MM.1S (cell line): Measurements from ENCODE around the gene TIMM9.
A peak's percentile ranks its signal among the peaks of the same experiment; 100 is the strongest.
"Not testable (repeated sequence)": the region's sequence is repeated elsewhere in the genome, so short reads cannot be mapped to it uniquely, and the experiment has no call there.

Source experiments
- DNase-seq: peaks from one replicate; pipeline ENCODE4 v3.0.0-alpha.2; 2015
- H2AFZ ChIP-seq: fragments of 300-600 bp; sonication (generic); 2 replicates; pipeline ENCODE4 v1.6.0; 2016; ENCODE audit warnings: antibody characterized with exemption, low read length
- H3F3A ChIP-seq: fragments of 300-600 bp; sonication (generic); 2 replicates; pipeline ENCODE4 v1.6.1; 2016; ENCODE audit warnings: mild to moderate bottlenecking, antibody characterized with exemption, low read length, moderate library complexity, mixed read lengths; ENCODE audit not compliant: insufficient read depth
- H3K27ac ChIP-seq: fragments of 300-600 bp; sonication (generic); 2 replicates; pipeline ENCODE4 v1.5.1; 2016; ENCODE audit warnings: mild to moderate bottlenecking, low read length
- H3K27me3 ChIP-seq: fragments of 300-600 bp; sonication (generic); replicated peaks from 2 replicates; pipeline ENCODE4 v1.6.0; 2016; ENCODE audit warnings: low read length; ENCODE audit not compliant: insufficient read depth
- H3K36me3 ChIP-seq: fragments of 300-600 bp; sonication (generic); replicated peaks from 2 replicates; pipeline ENCODE4 v1.6.1; 2016; ENCODE audit warnings: mild to moderate bottlenecking, low read length, mixed read lengths; ENCODE audit not compliant: insufficient read depth
- H3K4me1 ChIP-seq: fragments of 300-600 bp; sonication (generic); 2 replicates; pipeline ENCODE4 v1.6.1; 2016; ENCODE audit warnings: low read length, mixed read lengths
- H3K4me2 ChIP-seq: fragments of 300-600 bp; sonication (generic); 2 replicates; pipeline ENCODE4 v1.6.0; 2016; ENCODE audit warnings: low read depth, low read length
- H3K4me3 ChIP-seq: fragments of 300-600 bp; sonication (generic); 2 replicates; pipeline ENCODE4 v1.5.1; 2016; ENCODE audit warnings: low read length, mixed read lengths
- H3K79me2 ChIP-seq: fragments of 300-600 bp; sonication (generic); 2 replicates; pipeline ENCODE4 v1.6.1; 2016; ENCODE audit warnings: mixed run types, low read length, mixed read lengths
- H3K9ac ChIP-seq: fragments of 300-600 bp; sonication (generic); 2 replicates; pipeline ENCODE4 v1.6.1; 2016; ENCODE audit warnings: low read length, mixed read lengths
- H3K9me2 ChIP-seq: fragments of 300-600 bp; sonication (generic); replicated peaks from 2 replicates; pipeline ENCODE4 v1.6.1; 2016; ENCODE audit warnings: mild to moderate bottlenecking, low read length, mixed read lengths; ENCODE audit not compliant: insufficient read depth
- H3K9me3 ChIP-seq: fragments of 300-600 bp; sonication (generic); replicated peaks from 2 replicates; pipeline ENCODE4 v1.6.1; 2016; ENCODE audit warnings: mild to moderate bottlenecking, low read length, mixed read lengths; ENCODE audit not compliant: insufficient read depth
- H4K20me1 ChIP-seq: fragments of 300-600 bp; sonication (generic); 2 replicates; pipeline ENCODE4 v1.6.1; 2016; ENCODE audit warnings: mild to moderate bottlenecking, low read length, moderate library complexity, mixed read lengths; ENCODE audit not compliant: insufficient read depth
- EZH2 ChIP-seq: fragments of 300-600 bp; sonication (generic); optimal IDR thresholded peaks from 2 replicates; pipeline ENCODE3; 2017; ENCODE audit warnings: low read depth, mild to moderate bottlenecking, antibody characterized with exemption, low read length, mixed read lengths
- EZH2phosphoT487 ChIP-seq: fragments of 300-600 bp; sonication (generic); IDR thresholded peaks from 2 replicates; pipeline ENCODE4 v1.6.1; 2018; ENCODE audit warnings: antibody characterized with exemption, low read length
- TF ChIP-seq, protein P1 (sequence below): fragments of 300-600 bp; sonication (generic); IDR thresholded peaks from 2 replicates; pipeline ENCODE4 v1.5.1; 2016; ENCODE audit warnings: antibody characterized with exemption, low read length, mixed read lengths

TIMM9 gene

DNA sequence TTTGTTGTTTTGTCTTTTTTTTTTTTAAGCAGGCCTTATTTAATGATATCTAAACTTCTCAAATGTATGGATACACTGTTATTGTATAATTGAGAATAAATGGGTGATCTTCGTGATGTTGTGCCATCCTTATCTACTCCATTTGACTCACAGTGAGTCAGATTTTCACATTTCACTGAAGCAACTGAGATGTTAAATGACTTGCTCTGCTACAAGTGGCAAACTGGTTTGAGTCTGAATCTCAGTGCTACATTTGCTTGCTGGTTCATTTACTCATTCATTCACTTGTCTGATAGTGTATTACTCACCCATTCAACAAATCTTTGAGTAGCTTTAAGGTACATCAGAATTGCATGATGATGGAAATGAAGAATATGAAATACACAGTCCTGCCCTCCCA, 2.8 kb upstream of the TIMM9 start:
- H3K9ac ChIP-seq = no peak overlapping the region
- H3K27me3 ChIP-seq = no peaks in the 10 kb centered on the region
- TF ChIP-seq EZH2 = no peak
- no peak for TF ChIP-seq EZH2phosphoT487
- TF ChIP-seq, protein P1, sequence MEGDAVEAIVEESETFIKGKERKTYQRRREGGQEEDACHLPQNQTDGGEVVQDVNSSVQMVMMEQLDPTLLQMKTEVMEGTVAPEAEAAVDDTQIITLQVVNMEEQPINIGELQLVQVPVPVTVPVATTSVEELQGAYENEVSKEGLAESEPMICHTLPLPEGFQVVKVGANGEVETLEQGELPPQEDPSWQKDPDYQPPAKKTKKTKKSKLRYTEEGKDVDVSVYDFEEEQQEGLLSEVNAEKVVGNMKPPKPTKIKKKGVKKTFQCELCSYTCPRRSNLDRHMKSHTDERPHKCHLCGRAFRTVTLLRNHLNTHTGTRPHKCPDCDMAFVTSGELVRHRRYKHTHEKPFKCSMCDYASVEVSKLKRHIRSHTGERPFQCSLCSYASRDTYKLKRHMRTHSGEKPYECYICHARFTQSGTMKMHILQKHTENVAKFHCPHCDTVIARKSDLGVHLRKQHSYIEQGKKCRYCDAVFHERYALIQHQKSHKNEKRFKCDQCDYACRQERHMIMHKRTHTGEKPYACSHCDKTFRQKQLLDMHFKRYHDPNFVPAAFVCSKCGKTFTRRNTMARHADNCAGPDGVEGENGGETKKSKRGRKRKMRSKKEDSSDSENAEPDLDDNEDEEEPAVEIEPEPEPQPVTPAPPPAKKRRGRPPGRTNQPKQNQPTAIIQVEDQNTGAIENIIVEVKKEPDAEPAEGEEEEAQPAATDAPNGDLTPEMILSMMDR = no peak
- H3F3A ChIP-seq = peaks cover 6% of the 10 kb centered on the region; the same call in 1 of the 2 replicates
- H3K4me2 ChIP-seq = no peak overlapping the region
- H3K36me3 ChIP-seq = no peaks in the 10 kb centered on the region
- H3K79me2 ChIP-seq = peaks cover 26% of the 10 kb centered on the region
- H3K4me3 ChIP-seq = no peak overlapping the region
- H2AFZ ChIP-seq = no peak overlapping the region
- no peaks in the 10 kb centered on the region for H3K9me3 ChIP-seq
- H3K4me1 ChIP-seq = no peaks in the 10 kb centered on the region
- H4K20me1 ChIP-seq = no peaks in the 10 kb centered on the region
- no peaks in the 10 kb centered on the region for H3K9me2 ChIP-seq
- H3K27ac ChIP-seq = no peak overlapping the region
- no peak for DNase-seq

DNA sequence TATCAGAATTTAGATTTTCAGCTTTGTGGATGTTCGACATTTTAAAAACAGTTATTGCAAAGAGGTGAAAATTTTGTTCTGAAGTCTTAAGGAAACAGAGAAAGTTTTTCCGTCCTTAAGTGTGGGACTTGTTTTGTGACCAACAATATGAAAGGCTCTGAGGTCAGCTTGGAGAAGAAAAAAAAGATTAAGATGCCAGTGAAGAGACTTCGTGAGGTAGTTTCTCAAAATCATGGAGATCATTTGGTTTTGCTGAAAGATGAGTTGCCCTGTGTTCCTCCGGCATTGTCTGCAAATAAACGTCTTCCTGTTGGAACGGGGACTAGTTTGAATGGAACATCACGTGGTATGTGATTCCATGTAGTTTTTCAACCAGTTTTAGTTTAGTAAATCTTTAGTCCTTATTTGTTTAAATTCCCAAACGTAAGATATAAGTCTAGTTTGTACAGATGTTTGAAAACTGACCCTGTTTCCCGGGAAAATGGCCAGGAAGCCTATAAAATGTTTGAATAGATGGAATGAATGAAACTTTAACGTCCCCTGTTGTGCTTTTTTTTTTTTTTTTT, 870 bp upstream of the TIMM9 start:
- peak overlapping the region; percentile 43 for H3K4me2 ChIP-seq
- H3F3A ChIP-seq = peaks cover 6% of the 10 kb centered on the region; the same call in 1 of the 2 replicates
- peak overlapping the region; percentile 92 for H3K9ac ChIP-seq
- H3K4me3 ChIP-seq = peak overlapping the region; percentile 92
- H3K27ac ChIP-seq = peak overlapping the region; percentile 95
- H3K27me3 ChIP-seq = no peaks in the 10 kb centered on the region
- peak; percentile 9 for DNase-seq
- no peaks in the 10 kb centered on the region for H3K4me1 ChIP-seq
- H3K9me2 ChIP-seq = no peaks in the 10 kb centered on the region
- H3K36me3 ChIP-seq = no peaks in the 10 kb centered on the region
- H2AFZ ChIP-seq = peak overlapping the region; percentile 70
- H4K20me1 ChIP-seq = no peaks in the 10 kb centered on the region
- peaks cover 35% of the 10 kb centered on the region for H3K79me2 ChIP-seq
- H3K9me3 ChIP-seq = no peaks in the 10 kb centered on the region
- TF ChIP-seq, protein P1 = no peak
- TF ChIP-seq EZH2phosphoT487 = no peak
- TF ChIP-seq EZH2 = no peak

DNA sequence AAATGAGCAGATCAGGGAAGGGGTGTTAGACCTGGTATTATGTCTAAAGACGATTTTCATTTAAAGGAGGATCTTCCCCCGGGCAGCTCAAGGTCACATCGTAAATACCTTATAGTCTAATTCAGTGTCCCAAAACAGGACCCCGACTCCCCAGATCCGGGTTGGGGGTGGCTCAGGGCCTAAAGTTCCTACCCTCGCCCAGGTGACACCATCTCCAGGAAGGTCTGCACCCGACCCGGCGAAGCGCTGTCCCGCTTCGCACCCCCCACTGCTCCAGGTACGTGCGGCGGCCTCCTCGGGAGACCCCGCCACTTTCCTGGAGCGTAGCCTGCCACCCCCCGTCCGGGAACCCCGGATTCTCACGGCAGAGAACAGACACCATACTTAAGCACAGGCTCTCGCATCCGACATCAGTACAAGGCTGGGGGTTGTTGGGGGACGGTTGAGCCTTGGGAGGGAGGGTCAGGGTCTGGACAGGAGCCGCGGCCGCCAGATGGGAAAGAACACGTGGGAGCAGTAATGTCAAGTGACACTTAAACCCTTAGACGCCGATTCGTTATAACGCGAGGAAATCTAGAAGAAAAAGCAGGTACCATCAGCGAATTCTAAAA, 556 bp downstream of the TIMM9 start:
- Histone ChIP-seq H2AFZ (peak overlapping the region; percentile 98), H3K9ac (peak overlapping the region; percentile 92), H3K4me1 (no peaks in the 10 kb centered on the region), H3K36me3 (no peaks in the 10 kb centered on the region), H3K9me2 (no peaks in the 10 kb centered on the region), H4K20me1 (no peaks in the 10 kb centered on the region), H3K79me2 (peaks cover 35% of the 10 kb centered on the region), H3F3A (peaks cover 6% of the 10 kb centered on the region; the same call in 1 of the 2 replicates), H3K9me3 (no peaks in the 10 kb centered on the region), H3K4me3 (peak overlapping the region; percentile 92), H3K27ac (peak overlapping the region; percentile 95), H3K27me3 (no peaks in the 10 kb centered on the region), H3K4me2 (peak overlapping the region; percentile 62; the same call in 1 of the 2 replicates)
- TF ChIP-seq EZH2 = no peak
- no peak for TF ChIP-seq EZH2phosphoT487
- TF ChIP-seq, protein P1 = no peak
- peak; percentile 17 for DNase-seq

DNA sequence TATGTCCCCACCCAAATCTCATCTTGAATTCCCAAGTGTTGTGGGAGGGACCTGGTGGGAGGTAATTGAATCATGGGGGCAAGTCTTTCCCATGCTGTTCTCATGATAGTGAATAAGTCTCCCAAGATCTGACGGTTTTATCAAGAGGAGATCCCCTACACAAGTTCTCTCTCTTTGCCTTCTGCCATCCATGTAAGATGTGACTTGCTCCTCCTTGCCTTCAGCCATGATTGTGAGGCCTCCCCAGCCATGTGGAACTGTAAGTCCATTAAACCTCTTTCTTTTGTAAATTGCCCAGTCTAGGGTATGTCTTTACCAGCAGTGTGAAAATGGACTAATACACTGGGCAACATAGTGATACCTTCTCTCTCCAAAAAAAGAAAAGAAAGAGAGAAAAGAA, 10.4 kb downstream of the TIMM9 start:
- H3K27me3 ChIP-seq, H3K9me2 ChIP-seq, H3K79me2 ChIP-seq, H3K9ac ChIP-seq, H3K4me2 ChIP-seq, H3K27ac ChIP-seq, H2AFZ ChIP-seq, H3K4me1 ChIP-seq, DNase-seq, H3K36me3 ChIP-seq, H3F3A ChIP-seq, H3K9me3 ChIP-seq, H3K4me3 ChIP-seq, H4K20me1 ChIP-seq: not testable (repeated sequence)
